HG03439 (cell line): ENCODE measurements around the gene UGT2B11.
"Not testable (repeated sequence)": the region's sequence is repeated elsewhere in the genome, so short reads cannot be mapped to it uniquely, and the experiment has no call there.

Experiments used
- ATAC-seq: cut with Tn5 transposase; IDR thresholded peaks from one replicate; pipeline ENCODE4 v1.9.1; 2021; ENCODE audit warnings: mild to moderate bottlenecking, moderate library complexity; ENCODE audit not compliant: unreplicated experiment

UGT2B11 gene

GRCh38 chr4:69170233-69171134 is 44.1 kb downstream of the UGT2B11 start:
- ATAC-seq: not testable (repeated sequence)

GRCh38 chr4:69169171-69169570 is 45.4 kb downstream of the UGT2B11 start:
- ATAC-seq: not testable (repeated sequence)

- ATAC-seq: no peak
These were observed 47.2 kb downstream of the UGT2B11 start for GRCh38 chr4:69167300-69167699.

GRCh38 chr4:69166376-69166775 is 48.2 kb downstream of the UGT2B11 start:
- not testable (repeated sequence) for ATAC-seq

GRCh38 chr4:69165707-69166106 is 48.8 kb downstream of the UGT2B11 start:
- not testable (repeated sequence) for ATAC-seq

GRCh38 chr4:69156913-69157312 is 57.6 kb downstream of the UGT2B11 start:
- no peak for ATAC-seq

- no peak for ATAC-seq
These were observed 60.5 kb downstream of the UGT2B11 start for GRCh38 chr4:69154021-69154420.
